ENCODE data around the gene GLB1L3.
"Not testable (repeated sequence)": the region's sequence is repeated elsewhere in the genome, so short reads cannot be mapped to it uniquely, and the experiment has no call there.

Gene GLB1L3

DNA sequence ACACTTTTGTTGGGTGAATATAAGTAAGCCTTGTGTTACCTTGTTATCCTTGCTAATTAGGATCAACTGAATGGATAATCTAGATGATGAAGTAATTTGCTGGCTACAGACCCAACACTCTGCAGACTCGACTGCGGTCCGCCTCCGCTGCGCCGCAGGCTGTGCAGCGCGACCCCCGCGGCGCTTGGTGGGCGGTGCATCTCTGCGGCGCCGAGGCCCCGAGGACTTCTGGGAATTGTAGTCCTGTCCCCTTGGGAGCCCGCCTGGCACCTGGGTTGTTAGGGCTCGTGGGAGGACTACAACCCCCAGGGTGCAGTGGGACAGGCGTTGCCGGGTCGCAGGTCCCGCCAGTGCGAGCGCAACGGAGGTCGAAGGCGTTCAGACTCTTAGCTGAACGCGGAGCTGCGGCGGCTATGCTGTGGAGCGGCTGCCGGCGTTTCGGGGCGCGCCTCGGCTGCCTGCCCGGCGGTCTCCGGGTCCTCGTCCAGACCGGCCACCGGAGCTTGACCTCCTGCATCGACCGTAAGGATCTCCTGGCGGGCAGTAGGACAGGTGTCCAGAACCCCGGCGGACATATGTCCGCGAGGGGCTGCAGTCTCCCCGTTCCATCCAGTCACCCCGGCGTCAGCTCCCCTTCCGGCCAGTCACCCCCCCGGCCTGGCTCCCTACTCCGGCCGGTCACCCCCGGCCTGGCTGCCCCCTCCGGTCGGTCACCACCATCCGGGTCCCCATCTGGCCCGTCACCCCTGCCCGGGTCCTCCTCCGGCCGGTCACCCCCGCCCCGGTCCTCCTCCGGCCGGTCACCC is 22.8 kb upstream of the GLB1L3 start, which contains the start of the genes ACAD8 and THYN1:
TSS of gene ACAD8 (plus strand) at position 381 of the 806 bp plus-strand sequence. CDS start at position 414, 33 bp downstream.
TSS of gene THYN1 (minus strand) at position 165 of the 806 bp plus-strand sequence. CDS start 470 bp downstream, outside the sequence.
- H3K9me3 ChIP-seq (ENCODE audit: insufficient read depth, low read depth, low read length), result no peaks in the 10 kb centered on the region
- H3K4me1 ChIP-seq (ENCODE audit: insufficient read depth, low read length), result peaks cover 9% of the 10 kb centered on the region
- H3K27ac ChIP-seq (ENCODE audit: low read length), result peak within 1 kb of the TSS; percentile 55
- no peaks in the 10 kb centered on the region for H3K27me3 ChIP-seq (ENCODE audit: insufficient read depth, low read length)
- H3K4me3 ChIP-seq (ENCODE audit: low read length), result peak within 1 kb of the TSS; percentile 100
- peaks cover 48% of the 10 kb centered on the region for H3K36me3 ChIP-seq (ENCODE audit: insufficient read depth, low read depth, low read length)
- peak within 1 kb of the TSS; percentile 93 for H3K9ac ChIP-seq (ENCODE audit: low read depth, low read length)

GRCh38 chr11:134254433-134255183 is 21.6 kb upstream of the GLB1L3 start:
- no peaks in the 10 kb centered on the region for H3K9me3 ChIP-seq (ENCODE audit: insufficient read depth, low read depth, low read length)
- peaks cover 9% of the 10 kb centered on the region for H3K4me1 ChIP-seq (ENCODE audit: insufficient read depth, low read length)
- H3K9ac ChIP-seq (ENCODE audit: low read depth, low read length), result peak overlapping the region; percentile 77; the same call in 1 of the 2 replicates
- H3K27ac ChIP-seq (ENCODE audit: low read length), result no peak overlapping the region
- H3K27me3 ChIP-seq (ENCODE audit: insufficient read depth, low read length), result no peaks in the 10 kb centered on the region
- peaks cover 48% of the 10 kb centered on the region for H3K36me3 ChIP-seq (ENCODE audit: insufficient read depth, low read depth, low read length)
- peak overlapping the region; percentile 100 for H3K4me3 ChIP-seq (ENCODE audit: low read length)

- H3K27me3 ChIP-seq (ENCODE audit: insufficient read depth, low read length); H3K9me3 ChIP-seq (ENCODE audit: insufficient read depth, low read depth, low read length); H3K4me1 ChIP-seq (ENCODE audit: insufficient read depth, low read length); H3K27ac ChIP-seq (ENCODE audit: low read length); H3K9ac ChIP-seq (ENCODE audit: low read depth, low read length): not testable (repeated sequence)
- H3K4me3 ChIP-seq (ENCODE audit: low read length), result 0 out of 2 replicates have a peak overlapping the region, but pooled peaks have one; percentile 100
- peaks cover 48% of the 10 kb centered on the region for H3K36me3 ChIP-seq (ENCODE audit: insufficient read depth, low read depth, low read length)
Measured at GRCh38 chr11:134255184-134255561, 21.0 kb upstream of the GLB1L3 start.

- no peaks in the 10 kb centered on the region for H3K9me3 ChIP-seq (ENCODE audit: insufficient read depth, low read depth, low read length)
- H3K9ac ChIP-seq (ENCODE audit: low read depth, low read length), result no peak overlapping the region
- H3K36me3 ChIP-seq (ENCODE audit: insufficient read depth, low read depth, low read length), result peaks cover 53% of the 10 kb centered on the region
- H3K27me3 ChIP-seq (ENCODE audit: insufficient read depth, low read length), result no peaks in the 10 kb centered on the region
- no peaks in the 10 kb centered on the region for H3K4me1 ChIP-seq (ENCODE audit: insufficient read depth, low read length)
- H3K4me3 ChIP-seq (ENCODE audit: low read length), result no peak overlapping the region
- no peak overlapping the region for H3K27ac ChIP-seq (ENCODE audit: low read length)
Measured at GRCh38 chr11:134257101-134257500, 19.1 kb upstream of the GLB1L3 start.

GRCh38 chr11:134258577-134258976 is 17.6 kb upstream of the GLB1L3 start:
- no peak overlapping the region for H3K9ac ChIP-seq (ENCODE audit: low read depth, low read length)
- no peak overlapping the region for H3K27ac ChIP-seq (ENCODE audit: low read length)
- peaks cover 67% of the 10 kb centered on the region for H3K36me3 ChIP-seq (ENCODE audit: insufficient read depth, low read depth, low read length)
- H3K9me3 ChIP-seq (ENCODE audit: insufficient read depth, low read depth, low read length), result no peaks in the 10 kb centered on the region
- H3K4me3 ChIP-seq (ENCODE audit: low read length), result no peak overlapping the region
- H3K27me3 ChIP-seq (ENCODE audit: insufficient read depth, low read length), result no peaks in the 10 kb centered on the region
- no peaks in the 10 kb centered on the region for H3K4me1 ChIP-seq (ENCODE audit: insufficient read depth, low read length)

GRCh38 chr11:134260503-134260902 is 15.7 kb upstream of the GLB1L3 start:
- H3K27ac ChIP-seq (ENCODE audit: low read length), result no peak overlapping the region
- H3K27me3 ChIP-seq (ENCODE audit: insufficient read depth, low read length), result no peaks in the 10 kb centered on the region
- H3K4me1 ChIP-seq (ENCODE audit: insufficient read depth, low read length), result no peaks in the 10 kb centered on the region
- H3K36me3 ChIP-seq (ENCODE audit: insufficient read depth, low read depth, low read length), result peaks cover 82% of the 10 kb centered on the region
- H3K9ac ChIP-seq (ENCODE audit: low read depth, low read length), result no peak overlapping the region
- H3K9me3 ChIP-seq (ENCODE audit: insufficient read depth, low read depth, low read length), result no peaks in the 10 kb centered on the region
- H3K4me3 ChIP-seq (ENCODE audit: low read length), result no peak overlapping the region

DNA sequence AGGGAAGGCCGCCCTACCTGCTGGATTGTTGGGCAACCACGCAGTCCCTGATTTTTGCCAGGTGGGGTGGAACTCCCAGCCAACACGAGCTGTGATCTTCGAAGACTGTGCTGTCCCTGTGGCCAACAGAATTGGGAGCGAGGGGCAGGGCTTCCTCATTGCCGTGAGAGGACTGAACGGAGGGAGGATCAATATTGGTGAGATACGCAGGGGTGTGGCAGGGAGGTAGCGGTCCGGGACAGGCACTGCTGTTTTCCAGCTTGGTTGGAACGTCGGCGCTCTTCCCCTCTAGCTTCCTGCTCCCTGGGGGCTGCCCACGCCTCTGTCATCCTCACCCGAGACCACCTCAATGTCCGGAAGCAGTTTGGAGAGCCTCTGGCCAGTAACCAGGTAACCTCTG is 15.2 kb upstream of the GLB1L3 start:
- no peaks in the 10 kb centered on the region for H3K4me1 ChIP-seq (ENCODE audit: insufficient read depth, low read length)
- no peaks in the 10 kb centered on the region for H3K27me3 ChIP-seq (ENCODE audit: insufficient read depth, low read length)
- H3K27ac ChIP-seq (ENCODE audit: low read length), result no peak overlapping the region
- no peak overlapping the region for H3K4me3 ChIP-seq (ENCODE audit: low read length)
- H3K9ac ChIP-seq (ENCODE audit: low read depth, low read length), result no peak overlapping the region
- H3K36me3 ChIP-seq (ENCODE audit: insufficient read depth, low read depth, low read length), result peaks cover 83% of the 10 kb centered on the region
- no peaks in the 10 kb centered on the region for H3K9me3 ChIP-seq (ENCODE audit: insufficient read depth, low read depth, low read length)

DNA sequence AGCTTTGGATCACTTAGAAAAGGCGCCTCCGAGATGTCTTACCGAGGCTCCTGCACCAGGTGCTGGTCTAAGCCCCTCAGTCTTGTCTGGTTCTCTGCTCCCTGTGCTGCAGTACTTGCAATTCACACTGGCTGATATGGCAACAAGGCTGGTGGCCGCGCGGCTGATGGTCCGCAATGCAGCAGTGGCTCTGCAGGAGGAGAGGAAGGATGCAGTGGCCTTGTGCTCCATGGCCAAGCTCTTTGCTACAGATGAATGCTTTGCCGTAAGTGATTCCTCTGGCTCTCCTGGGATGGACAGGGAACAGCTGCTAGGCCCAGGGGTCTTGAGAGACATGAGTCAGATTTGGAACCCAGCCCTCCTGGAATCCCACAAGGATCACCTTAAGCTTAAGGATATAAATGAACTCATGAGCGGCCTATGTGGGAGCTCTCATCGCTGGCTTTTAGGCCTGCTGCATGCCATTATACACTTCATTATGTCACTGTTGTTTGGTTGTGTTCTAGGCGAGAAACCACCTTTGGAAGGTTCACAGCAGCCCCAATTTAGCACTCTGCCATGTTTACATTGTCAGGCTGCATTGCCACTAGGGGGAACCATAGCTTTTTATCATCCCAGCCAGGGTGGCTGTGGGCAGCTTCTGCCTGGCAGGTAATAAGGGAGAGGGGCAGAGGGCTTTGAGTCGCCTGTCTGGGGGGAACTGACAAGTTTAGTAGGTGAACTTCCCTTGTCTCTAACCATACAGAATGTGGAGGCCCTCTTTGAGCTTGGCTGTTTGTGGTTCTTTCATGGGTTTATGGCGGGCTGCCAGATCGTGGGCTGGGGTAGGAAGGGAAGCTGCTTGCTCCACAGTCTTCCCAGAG is 14.3 kb upstream of the GLB1L3 start:
- Histone ChIP-seq H3K27me3 (ENCODE audit: insufficient read depth, low read length) (no peaks in the 10 kb centered on the region), H3K9ac (ENCODE audit: low read depth, low read length) (no peak overlapping the region), H3K4me1 (ENCODE audit: insufficient read depth, low read length) (peaks cover 6% of the 10 kb centered on the region; the same call in 1 of the 2 replicates), H3K36me3 (ENCODE audit: insufficient read depth, low read depth, low read length) (peaks cover 81% of the 10 kb centered on the region), H3K4me3 (ENCODE audit: low read length) (no peak overlapping the region), H3K27ac (ENCODE audit: low read length) (no peak overlapping the region), H3K9me3 (ENCODE audit: insufficient read depth, low read depth, low read length) (no peaks in the 10 kb centered on the region)

DNA sequence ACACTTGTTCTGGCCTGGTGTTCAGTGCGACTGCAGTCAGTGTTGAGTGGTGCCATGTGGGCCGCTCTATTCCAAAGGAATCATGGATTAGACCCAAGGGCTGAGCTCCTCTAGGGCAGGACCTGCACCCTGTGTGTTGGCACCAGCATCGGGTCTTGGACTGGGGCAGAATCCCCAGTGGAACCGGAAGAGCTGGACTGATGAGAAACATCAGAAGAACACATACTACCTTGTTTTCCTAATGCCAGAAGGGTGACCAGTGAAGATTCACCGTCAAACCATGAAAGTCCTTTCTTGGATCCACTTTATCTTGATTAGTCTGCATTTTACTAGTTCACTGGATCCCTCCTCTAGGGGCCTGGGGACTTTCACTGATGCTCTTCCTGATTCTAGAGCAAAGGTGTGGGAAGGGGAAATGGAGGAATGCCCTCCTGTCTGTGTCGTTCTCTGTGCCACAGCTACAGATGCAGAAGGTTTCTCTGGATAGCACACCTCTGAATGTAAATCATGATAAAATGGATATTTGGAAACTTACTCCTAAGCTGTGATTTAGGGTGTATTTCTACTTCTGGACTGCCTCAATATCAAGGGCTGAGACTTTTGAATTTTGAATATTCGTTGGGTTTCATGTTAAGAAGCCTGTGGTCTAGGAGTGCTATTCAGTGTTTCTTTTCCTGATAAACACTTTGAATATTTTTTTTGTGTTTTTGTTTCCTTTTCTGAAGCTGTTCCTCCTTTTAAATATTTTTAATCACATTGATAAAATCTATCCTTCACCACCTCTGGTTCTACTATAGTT is 11.0 kb upstream of the GLB1L3 start:
- Histone ChIP-seq H3K9ac (ENCODE audit: low read depth, low read length) (no peak overlapping the region), H3K9me3 (ENCODE audit: insufficient read depth, low read depth, low read length) (no peaks in the 10 kb centered on the region), H3K27me3 (ENCODE audit: insufficient read depth, low read length) (no peaks in the 10 kb centered on the region), H3K27ac (ENCODE audit: low read length) (no peak overlapping the region), H3K4me3 (ENCODE audit: low read length) (no peak overlapping the region), H3K36me3 (ENCODE audit: insufficient read depth, low read depth, low read length) (peaks cover 56% of the 10 kb centered on the region), H3K4me1 (ENCODE audit: insufficient read depth, low read length) (peaks cover 24% of the 10 kb centered on the region)

- H3K27ac ChIP-seq (ENCODE audit: low read length), result no peak overlapping the region
- H3K27me3 ChIP-seq (ENCODE audit: insufficient read depth, low read length), result no peaks in the 10 kb centered on the region
- H3K4me1 ChIP-seq (ENCODE audit: insufficient read depth, low read length), result peaks cover 32% of the 10 kb centered on the region
- no peaks in the 10 kb centered on the region for H3K9me3 ChIP-seq (ENCODE audit: insufficient read depth, low read depth, low read length)
- H3K4me3 ChIP-seq (ENCODE audit: low read length), result no peak overlapping the region
- H3K9ac ChIP-seq (ENCODE audit: low read depth, low read length), result peak overlapping the region; percentile 24; the same call in 1 of the 2 replicates
- peaks cover 43% of the 10 kb centered on the region for H3K36me3 ChIP-seq (ENCODE audit: insufficient read depth, low read depth, low read length)
Measured at GRCh38 chr11:134266440-134266839, 9.7 kb upstream of the GLB1L3 start.

All from iPS-20b (cell line).